NCI-H69 (cell line): ENCODE data around the gene CHST15.
"Not testable (repeated sequence)": the region's sequence is repeated elsewhere in the genome, so short reads cannot be mapped to it uniquely, and the experiment has no call there.

Source experiments
- DNase-seq: peaks from one replicate; lab custom pipeline; 2025; lab: John Stamatoyannopoulos, UW

The CHST15 gene

GRCh38 chr10:124044143-124044862 lies 49.1 kb downstream of the CHST15 start:
- DNase-seq = no peak

GRCh38 chr10:124043310-124044142 lies 49.9 kb downstream of the CHST15 start:
- no peak for DNase-seq

- no peak for DNase-seq
Observed at GRCh38 chr10:124042656-124043309, 50.6 kb downstream of the CHST15 start.

GRCh38 chr10:124041675-124042445 lies 51.5 kb downstream of the CHST15 start:
- DNase-seq = no peak

DNA sequence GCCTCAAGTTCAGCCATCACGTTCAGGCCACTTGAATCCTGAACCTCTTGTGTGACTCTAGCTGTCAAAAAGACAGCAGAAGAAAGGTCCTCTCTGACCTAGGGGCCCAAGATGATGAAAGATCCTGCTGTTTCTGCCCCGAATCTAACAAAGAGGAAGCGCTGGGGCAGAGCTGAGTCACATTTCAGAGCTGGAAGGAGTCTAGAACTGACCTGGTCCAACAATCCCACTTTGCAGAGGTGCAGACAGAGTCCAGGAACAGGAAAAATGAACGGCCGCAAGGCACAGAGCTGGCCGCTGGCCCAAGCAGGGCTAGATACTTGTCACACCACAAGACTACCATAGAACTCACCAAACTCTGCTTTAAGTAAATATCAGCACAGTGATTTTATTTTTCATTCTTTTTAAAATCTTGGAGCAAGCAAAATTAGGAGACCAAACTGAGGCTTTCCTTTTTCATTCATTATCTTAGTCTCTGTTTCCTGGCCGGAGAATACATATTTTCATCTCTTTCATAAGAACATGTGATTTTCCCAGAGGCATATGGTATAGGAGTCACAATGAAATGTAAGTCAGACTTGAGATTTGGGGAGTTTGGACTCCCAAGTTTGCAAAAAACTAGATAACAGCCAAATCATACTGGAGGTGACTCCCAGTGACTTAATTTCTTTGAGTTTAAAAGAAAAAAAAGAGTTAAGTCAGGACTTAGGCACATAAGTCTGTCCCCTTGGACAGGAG lies 52.8 kb downstream of the CHST15 start:
- no peak for DNase-seq

GRCh38 chr10:124039483-124040013 lies 53.9 kb downstream of the CHST15 start:
- DNase-seq = no peak

DNA sequence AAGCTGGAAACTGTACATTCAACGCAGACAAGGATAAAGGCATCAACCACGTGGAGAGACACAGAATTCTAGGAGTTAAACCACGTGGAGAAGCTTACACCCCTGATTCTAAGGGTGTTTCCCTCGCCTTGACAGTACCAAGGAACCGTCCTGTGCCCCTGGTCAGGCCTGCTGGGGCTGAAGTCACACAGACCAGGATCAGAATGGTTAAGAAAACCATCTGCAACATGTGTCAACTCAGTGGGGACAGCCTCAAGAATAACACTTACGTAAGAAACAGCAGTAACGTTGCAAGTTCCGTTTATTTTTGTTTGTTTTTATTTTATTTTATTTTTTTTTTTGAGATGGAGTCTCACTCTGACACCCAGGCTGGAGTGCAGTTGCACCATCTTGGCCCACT lies 55.6 kb downstream of the CHST15 start:
- no peak for DNase-seq

GRCh38 chr10:124037286-124037685 lies 56.1 kb downstream of the CHST15 start:
- DNase-seq = no peak

DNA sequence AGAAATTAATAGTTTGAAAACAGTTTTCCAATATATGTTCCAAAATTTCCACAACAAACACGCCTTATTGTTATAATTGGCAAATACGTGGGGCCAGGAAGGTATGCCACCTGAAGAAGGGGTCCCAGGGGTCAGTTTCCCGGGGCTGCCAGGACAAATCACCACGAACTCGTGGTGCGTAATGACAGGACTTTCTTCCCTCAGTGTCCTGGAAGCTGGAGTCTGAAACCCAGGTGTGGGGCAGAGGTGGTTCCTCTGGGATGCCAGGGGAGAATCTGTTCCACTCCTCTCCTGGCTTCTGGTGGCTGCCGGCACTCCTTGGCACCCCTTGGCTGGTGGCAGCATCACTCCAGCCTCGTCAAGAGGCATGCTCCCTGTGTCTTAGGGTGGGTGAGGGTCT lies 56.7 kb downstream of the CHST15 start:
- no peak for DNase-seq

DNA sequence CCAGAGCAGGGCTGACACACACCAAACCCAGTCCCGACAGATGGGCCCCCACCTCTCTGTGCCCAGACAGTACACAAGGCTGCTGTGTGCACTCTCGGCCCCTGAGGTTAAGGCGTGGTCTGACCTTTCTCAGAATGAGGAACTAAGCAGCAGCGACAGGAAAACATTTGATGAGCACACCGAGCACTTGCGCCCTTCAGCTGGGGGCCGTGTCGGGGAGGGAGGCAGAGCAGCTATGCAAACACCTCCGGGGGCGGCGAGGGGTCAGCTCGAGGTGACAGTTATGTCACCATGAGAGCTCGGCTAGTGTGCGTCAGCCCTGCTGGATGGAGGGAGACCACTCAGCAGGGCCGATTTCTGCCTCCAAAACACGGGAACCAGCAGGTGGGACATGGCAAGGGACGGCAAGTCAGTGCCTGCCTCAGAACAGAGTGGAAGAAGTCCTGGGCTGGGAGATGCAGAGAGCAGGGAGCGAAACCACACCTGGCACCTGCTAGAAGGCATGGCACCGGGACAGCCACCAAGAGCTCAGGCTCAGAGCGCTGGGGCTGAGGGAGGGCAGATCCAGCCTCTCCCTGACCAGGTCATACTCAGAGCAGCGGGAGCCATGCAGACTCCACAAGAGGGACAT lies 57.4 kb downstream of the CHST15 start:
- DNase-seq = no peak

GRCh38 chr10:124035306-124035927 lies 58.0 kb downstream of the CHST15 start:
- DNase-seq = no peak

DNA sequence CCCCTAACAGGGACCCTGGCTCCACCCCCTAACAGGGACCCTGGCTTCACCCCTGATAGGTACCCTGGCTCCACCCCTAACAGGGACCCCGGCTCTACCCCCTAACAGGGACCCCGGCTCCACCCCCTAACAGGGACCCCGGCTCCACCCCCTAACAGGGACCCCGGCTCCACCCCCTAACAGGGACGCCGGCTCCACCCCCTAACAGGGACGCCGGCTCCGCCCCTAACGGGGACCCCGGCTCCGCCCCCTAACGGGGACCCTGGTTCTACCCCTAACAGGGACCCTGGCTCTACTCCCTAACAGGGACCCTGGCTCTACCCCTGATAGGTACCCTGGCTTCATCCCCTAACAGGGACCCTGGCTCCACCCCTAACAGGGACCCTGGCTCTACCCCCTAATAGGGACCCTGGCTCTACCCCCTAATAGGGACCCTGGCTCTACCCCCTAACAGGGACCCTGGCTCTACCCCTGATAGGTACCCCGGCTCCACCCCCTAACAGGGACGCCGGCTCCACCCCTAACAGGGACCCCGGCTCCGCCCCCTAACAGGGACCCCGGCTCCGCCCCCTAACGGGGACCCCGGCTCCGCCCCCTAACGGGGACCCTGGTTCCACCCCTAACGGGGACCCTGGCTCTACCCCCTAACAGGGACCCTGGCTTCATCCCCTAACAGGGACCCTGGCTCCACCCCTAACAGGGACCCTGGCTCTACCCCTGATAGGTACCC lies 58.7 kb downstream of the CHST15 start:
- DNase-seq = not testable (repeated sequence)

DNA sequence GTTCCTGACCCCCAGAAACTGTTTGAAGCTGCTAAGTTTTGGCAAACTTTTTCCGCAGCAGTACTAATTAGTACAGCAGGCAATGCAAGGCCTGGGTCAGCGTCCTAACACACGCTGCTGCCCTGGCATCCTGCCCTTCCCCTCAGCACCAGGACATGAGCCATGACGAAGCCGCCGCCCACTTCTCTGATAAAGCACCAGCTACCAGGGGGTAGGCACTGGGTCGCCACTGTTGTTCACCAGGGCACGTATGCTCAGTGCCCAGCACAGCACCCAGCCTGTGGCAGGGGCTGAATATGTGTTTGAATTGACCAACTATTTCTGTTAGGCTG lies 59.5 kb downstream of the CHST15 start:
- no peak for DNase-seq

DNA sequence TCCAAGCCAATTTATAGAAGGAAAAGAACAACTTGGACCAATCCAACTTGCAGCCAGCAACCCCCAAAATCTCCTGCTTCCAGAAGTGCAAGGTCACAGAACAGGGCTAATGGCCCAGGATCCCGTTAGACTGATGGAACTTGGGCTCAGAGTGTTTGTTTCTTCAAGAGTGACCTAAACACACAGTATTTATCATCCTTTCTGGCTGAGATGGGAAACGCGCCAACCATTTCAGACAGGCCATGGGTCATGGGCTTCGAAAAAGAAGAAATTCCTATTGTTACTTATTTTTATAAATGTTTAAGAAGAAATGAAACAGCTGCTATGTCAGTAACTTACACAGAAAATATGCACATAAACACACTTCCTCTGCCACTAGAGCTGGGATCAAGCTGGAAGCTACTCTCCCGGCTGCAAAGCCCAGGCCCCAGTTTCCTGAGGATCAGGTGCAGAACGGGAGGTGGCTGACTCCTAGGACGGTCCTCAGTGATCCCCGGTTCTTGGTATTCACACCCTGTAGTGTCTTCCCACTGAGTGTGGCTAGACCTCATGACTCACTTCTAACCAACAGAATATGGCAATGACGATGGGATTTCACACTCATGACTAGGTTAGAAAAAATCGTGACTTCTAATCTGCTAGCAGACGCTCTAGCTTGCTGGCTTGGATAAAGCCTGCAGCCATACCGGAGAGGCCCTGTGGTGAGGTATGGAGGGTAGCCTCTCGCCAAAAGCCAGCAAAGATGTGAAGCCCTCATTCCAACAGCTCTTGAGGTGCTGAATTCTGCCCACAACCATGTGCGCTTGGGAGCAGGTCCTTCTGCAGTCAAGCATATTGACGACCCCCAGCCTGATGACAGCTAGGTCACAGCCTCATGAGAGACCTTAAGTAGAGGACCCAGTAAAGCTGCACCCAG lies 60.2 kb downstream of the CHST15 start:
- DNase-seq = no peak

GRCh38 chr10:124032087-124032935 lies 61.1 kb downstream of the CHST15 start:
- no peak for DNase-seq

GRCh38 chr10:124030492-124031110 lies 62.8 kb downstream of the CHST15 start:
- no peak for DNase-seq

GRCh38 chr10:124030061-124030460 lies 63.3 kb downstream of the CHST15 start:
- no peak for DNase-seq
